ENCODE measurements around the gene ABCG8.
"Not testable (repeated sequence)": the region's sequence is repeated elsewhere in the genome, so short reads cannot be mapped to it uniquely, and the experiment has no call there.

Gene ABCG8

DNA sequence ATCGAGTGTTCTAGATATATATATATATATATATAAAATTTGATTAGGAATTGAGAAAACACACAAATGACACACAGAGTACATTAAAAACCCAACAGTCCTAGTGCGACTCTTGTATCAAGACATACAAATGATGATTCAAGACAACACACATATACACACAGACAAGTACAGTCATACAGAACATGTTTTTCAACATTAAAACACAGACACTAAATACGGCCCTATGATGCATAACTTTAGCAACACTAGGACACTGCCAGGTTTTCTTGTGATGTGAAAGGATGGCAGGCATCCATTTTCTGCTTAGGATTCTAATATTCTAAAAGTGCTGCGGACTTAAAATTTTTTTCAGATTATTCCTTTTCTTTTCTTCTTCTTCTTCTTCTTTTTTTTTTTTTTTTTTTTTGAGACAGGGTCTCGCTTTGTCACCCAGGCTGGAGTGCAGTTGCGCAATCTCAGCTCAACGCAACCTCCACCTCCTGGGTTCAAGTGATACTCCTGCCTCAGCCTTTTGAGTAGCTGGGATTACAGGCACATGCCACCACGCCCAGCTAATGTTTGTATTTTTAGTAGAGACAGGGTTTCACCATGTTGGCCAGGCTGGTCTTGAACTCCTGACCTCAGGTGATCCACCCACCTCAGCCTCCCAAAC lies 72.5 kb downstream of the ABCG8 start:
- DNase-seq (ENCODE audit: low read depth in 2 of 2): not testable (repeated sequence)

DNA sequence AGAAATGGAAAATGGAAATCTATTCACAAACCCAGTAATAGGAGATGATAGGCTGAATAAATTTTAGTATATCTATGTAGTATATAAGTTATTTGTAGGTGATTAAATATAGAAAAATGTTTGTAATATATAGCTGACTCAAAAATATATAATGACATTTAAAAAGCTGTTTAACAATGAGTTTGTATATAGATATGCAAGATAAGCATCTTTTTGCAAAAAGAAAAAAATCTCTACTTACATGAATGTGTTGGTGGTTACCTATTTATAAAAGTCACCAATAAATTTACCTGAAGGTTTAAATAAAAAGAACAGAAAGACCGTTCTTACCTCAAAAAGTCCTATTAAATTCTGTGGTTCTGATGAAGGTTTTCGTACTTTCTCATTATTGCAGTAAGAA lies 85.7 kb downstream of the ABCG8 start:
- DNase-seq (ENCODE audit: low read depth in 2 of 2): no peak

DNA sequence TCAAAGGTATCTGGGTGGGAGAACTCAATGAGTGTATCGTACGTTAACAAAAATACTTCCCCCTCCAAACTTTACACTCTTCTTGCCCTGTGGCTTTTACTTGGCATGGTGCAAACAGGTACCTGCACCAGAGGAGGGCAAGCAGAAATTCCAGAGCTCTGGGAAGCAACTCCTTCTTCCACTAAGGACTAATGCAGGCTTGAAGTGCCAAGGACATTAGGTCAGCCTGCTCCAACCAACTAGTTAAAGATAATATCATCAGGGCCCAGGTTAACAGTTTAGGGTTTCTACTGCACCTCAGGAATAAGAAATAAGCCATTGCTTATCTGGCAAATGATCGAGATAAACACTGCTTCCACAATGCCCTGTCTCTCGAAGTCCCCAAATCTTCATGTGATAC lies 86.7 kb downstream of the ABCG8 start:
- DNase-seq (ENCODE audit: low read depth in 2 of 2): no peak

DNA sequence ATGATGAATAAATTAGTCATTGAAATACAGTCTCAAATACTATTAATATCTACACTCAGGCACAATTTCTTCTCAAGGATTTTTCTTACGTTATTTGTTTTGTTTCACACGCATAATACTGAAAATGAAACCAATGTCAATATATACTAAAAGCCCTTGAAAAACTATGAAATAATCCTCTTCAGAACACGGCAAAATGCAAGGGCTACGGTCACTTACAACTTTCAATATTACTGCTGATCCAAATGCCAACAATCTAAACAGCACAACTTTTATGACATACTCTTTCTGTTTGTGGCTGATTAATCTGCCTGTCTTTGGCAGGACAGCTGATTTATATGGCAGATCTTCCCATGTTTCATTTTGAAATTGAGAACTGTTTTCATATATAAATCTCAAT lies 88.7 kb downstream of the ABCG8 start:
- DNase-seq (ENCODE audit: low read depth in 2 of 2): no peak

DNA sequence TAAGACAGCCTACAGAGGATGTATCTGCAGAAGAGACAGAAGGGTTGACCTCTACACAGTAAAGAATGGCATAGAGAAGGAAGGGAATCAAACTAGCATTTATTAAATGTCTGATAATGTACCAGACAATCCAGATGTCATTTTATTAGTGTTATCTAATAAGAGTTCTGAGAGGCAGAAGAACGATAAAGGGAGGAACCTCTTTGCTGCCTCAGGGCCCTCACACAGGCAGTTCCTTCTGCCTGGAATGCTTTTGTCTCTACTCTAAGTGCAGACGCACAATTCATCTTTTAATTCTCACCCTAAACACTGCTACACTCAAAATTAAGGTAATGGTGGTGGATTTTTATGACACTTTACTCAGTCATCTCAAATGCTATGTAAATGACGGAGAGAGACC lies 92.5 kb downstream of the ABCG8 start:
- DNase-seq (ENCODE audit: low read depth in 2 of 2): no peak

Data from stimulated activated CD4-positive, alpha-beta T cell treated with anti-CD3 and anti-CD28 coated beads, Interleukin-15, amount 100 ng/mL, for 48 hours (primary cell).